HUES6 (cell line): ENCODE data around the gene PDGFD.

Source experiments
- H3K27ac ChIP-seq: 2 replicates; pipeline ENCODE4 v1.7.0; 2013; ENCODE audit warnings: low read depth, mild to moderate bottlenecking, low read length, inconsistent platforms
- H3K27me3 ChIP-seq: 2 replicates; pipeline ENCODE4 v1.6.1; 2013; ENCODE audit warnings: low read length; ENCODE audit not compliant: control insufficient read depth, insufficient read depth
- H3K36me3 ChIP-seq: 2 replicates; pipeline ENCODE4 v1.6.1; 2013; ENCODE audit warnings: low read length; ENCODE audit not compliant: control insufficient read depth, insufficient read depth
- H3K4me1 ChIP-seq: 2 replicates; pipeline ENCODE4 v1.6.1; 2013; ENCODE audit warnings: low read length; ENCODE audit not compliant: control insufficient read depth, insufficient read depth
- H3K4me3 ChIP-seq: 2 replicates; pipeline ENCODE4 v1.5.1; 2013; ENCODE audit warnings: low read depth, low read length
- H3K9ac ChIP-seq: one replicate; pipeline ENCODE4 v1.6.1; 2013; ENCODE audit warnings: mild to moderate bottlenecking, low read length
- H3K9me3 ChIP-seq: 2 replicates; pipeline ENCODE4 v1.6.1; 2013; ENCODE audit warnings: low read depth, low read length; ENCODE audit not compliant: control insufficient read depth, insufficient read depth

PDGFD gene

GRCh38 chr11:103898065-103898464 is 265.9 kb downstream of the PDGFD start:
- Histone ChIP-seq H3K4me3 (no peak overlapping the region), H3K4me1 (no peaks in the 10 kb centered on the region), H3K9me3 (no peaks in the 10 kb centered on the region), H3K27ac (no peak overlapping the region), H3K36me3 (no peaks in the 10 kb centered on the region), H3K9ac (no peak overlapping the region), H3K27me3 (no peaks in the 10 kb centered on the region)

- no peaks in the 10 kb centered on the region for H3K27me3 ChIP-seq
- no peaks in the 10 kb centered on the region for H3K36me3 ChIP-seq
- H3K4me3 ChIP-seq, result no peak overlapping the region
- H3K9me3 ChIP-seq, result no peaks in the 10 kb centered on the region
- H3K4me1 ChIP-seq, result no peaks in the 10 kb centered on the region
- H3K27ac ChIP-seq, result no peak overlapping the region
- H3K9ac ChIP-seq, result no peak overlapping the region
Observed at GRCh38 chr11:103897160-103897936, 266.6 kb downstream of the PDGFD start.

GRCh38 chr11:103895106-103895505 is 268.8 kb downstream of the PDGFD start:
- H3K4me3 ChIP-seq, result no peak overlapping the region
- no peaks in the 10 kb centered on the region for H3K4me1 ChIP-seq
- no peaks in the 10 kb centered on the region for H3K27me3 ChIP-seq
- H3K27ac ChIP-seq, result no peak overlapping the region
- H3K9me3 ChIP-seq, result no peaks in the 10 kb centered on the region
- H3K9ac ChIP-seq, result no peak overlapping the region
- H3K36me3 ChIP-seq, result no peaks in the 10 kb centered on the region

- Histone ChIP-seq H3K9ac (no peak overlapping the region), H3K27ac (no peak overlapping the region), H3K4me1 (no peaks in the 10 kb centered on the region)
Observed at GRCh38 chr11:103894673-103895072, 269.3 kb downstream of the PDGFD start.

GRCh38 chr11:103894034-103894433 is 269.9 kb downstream of the PDGFD start:
- Histone ChIP-seq H3K9me3 (no peaks in the 10 kb centered on the region), H3K27me3 (no peaks in the 10 kb centered on the region), H3K27ac (no peak overlapping the region), H3K4me3 (no peak overlapping the region), H3K4me1 (no peaks in the 10 kb centered on the region), H3K36me3 (no peaks in the 10 kb centered on the region), H3K9ac (no peak overlapping the region)

More at GRCh38 chr11:103894673-103895072, 269.3 kb downstream of the PDGFD start:
- Histone ChIP-seq H3K27me3 (no peaks in the 10 kb centered on the region), H3K36me3 (no peaks in the 10 kb centered on the region), H3K4me3 (no peak overlapping the region), H3K9me3 (no peaks in the 10 kb centered on the region)

GRCh38 chr11:103893371-103893770 is 270.6 kb downstream of the PDGFD start:
- Histone ChIP-seq H3K27ac (no peak overlapping the region), H3K36me3 (no peaks in the 10 kb centered on the region), H3K4me3 (no peak overlapping the region), H3K9ac (no peak overlapping the region), H3K4me1 (no peaks in the 10 kb centered on the region), H3K27me3 (no peaks in the 10 kb centered on the region), H3K9me3 (no peaks in the 10 kb centered on the region)

GRCh38 chr11:103892603-103893002 is 271.3 kb downstream of the PDGFD start:
- Histone ChIP-seq H3K36me3 (no peaks in the 10 kb centered on the region), H3K9me3 (no peaks in the 10 kb centered on the region), H3K9ac (no peak overlapping the region), H3K4me1 (no peaks in the 10 kb centered on the region), H3K27ac (no peak overlapping the region), H3K4me3 (no peak overlapping the region), H3K27me3 (no peaks in the 10 kb centered on the region)

- Histone ChIP-seq H3K4me3 (no peak overlapping the region), H3K36me3 (no peaks in the 10 kb centered on the region), H3K4me1 (no peaks in the 10 kb centered on the region), H3K27ac (no peak overlapping the region), H3K27me3 (no peaks in the 10 kb centered on the region), H3K9ac (no peak overlapping the region), H3K9me3 (no peaks in the 10 kb centered on the region)
Observed at GRCh38 chr11:103890654-103891053, 273.3 kb downstream of the PDGFD start.

GRCh38 chr11:103889679-103890078 is 274.3 kb downstream of the PDGFD start:
- no peaks in the 10 kb centered on the region for H3K4me1 ChIP-seq
- H3K27me3 ChIP-seq, result no peaks in the 10 kb centered on the region
- H3K9me3 ChIP-seq, result no peaks in the 10 kb centered on the region
- H3K9ac ChIP-seq, result no peak overlapping the region
- no peak overlapping the region for H3K4me3 ChIP-seq
- no peaks in the 10 kb centered on the region for H3K36me3 ChIP-seq
- no peak overlapping the region for H3K27ac ChIP-seq

GRCh38 chr11:103888541-103888951 is 275.4 kb downstream of the PDGFD start:
- no peaks in the 10 kb centered on the region for H3K4me1 ChIP-seq
- no peaks in the 10 kb centered on the region for H3K27me3 ChIP-seq
- no peaks in the 10 kb centered on the region for H3K9me3 ChIP-seq
- H3K27ac ChIP-seq, result no peak overlapping the region
- H3K4me3 ChIP-seq, result no peak overlapping the region
- no peaks in the 10 kb centered on the region for H3K36me3 ChIP-seq
- no peak overlapping the region for H3K9ac ChIP-seq

GRCh38 chr11:103887001-103887658 is 276.8 kb downstream of the PDGFD start:
- H3K27ac ChIP-seq, result no peak overlapping the region
- H3K9ac ChIP-seq, result no peak overlapping the region
- no peaks in the 10 kb centered on the region for H3K27me3 ChIP-seq
- H3K36me3 ChIP-seq, result no peaks in the 10 kb centered on the region
- no peaks in the 10 kb centered on the region for H3K4me1 ChIP-seq
- H3K4me3 ChIP-seq, result no peak overlapping the region
- H3K9me3 ChIP-seq, result no peaks in the 10 kb centered on the region
